NCI-H82 (cell line): ENCODE data around the gene CLIP1.
A peak's percentile ranks its signal among the peaks of the same experiment; 100 is the strongest.
"Not testable (repeated sequence)": the region's sequence is repeated elsewhere in the genome, so short reads cannot be mapped to it uniquely, and the experiment has no call there.

ENCODE experiments used
- DNase-seq: peaks from one replicate; lab custom pipeline; 2025; lab: John Stamatoyannopoulos, UW

Gene CLIP1

DNA sequence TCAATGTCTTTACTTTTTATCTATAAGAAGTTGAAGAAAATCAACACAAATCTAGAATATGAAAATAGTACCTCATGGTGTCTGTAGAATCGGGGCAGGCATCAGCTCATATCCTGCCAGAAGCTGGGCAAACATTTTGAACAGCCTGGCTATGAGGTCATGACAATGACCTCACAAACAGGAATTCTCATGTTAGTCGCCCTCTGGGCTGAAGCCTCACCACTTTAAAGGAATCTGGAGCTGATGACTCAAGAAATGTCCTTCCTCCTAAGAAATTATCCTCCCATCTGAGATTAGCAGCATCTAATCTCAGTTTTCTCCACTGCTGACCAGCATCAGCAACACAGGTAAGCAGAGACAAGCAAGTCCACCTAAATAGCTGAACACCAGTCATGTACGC is 27.1 kb downstream of the CLIP1 start:
- DNase-seq, result no peak

DNA sequence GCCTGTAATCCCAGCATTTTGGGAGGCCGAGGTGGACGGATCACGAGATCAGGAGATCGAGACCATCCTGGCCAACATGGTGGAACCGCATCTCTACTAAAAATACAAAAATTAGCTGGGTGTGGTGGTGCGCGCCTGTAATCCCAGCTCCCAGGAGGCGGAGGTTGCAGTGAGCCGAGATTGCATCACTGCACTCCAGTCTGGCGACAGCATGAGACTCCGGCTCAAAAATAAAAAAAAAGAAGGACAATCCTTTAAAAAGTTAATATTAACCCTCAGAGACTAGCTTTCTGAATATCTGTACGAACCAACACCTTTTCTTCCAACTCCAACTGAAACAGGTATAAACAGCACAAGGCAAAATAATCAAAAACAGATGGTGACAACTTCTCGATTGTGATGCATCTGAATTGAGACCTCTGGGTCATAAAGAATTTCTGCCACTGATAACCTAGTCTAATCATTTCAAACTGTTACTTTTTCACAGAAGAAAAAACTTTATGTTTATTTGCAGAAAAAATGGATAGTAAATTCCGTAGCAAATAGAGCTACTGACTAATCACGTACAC is 27.8 kb downstream of the CLIP1 start:
- no peak for DNase-seq

DNA sequence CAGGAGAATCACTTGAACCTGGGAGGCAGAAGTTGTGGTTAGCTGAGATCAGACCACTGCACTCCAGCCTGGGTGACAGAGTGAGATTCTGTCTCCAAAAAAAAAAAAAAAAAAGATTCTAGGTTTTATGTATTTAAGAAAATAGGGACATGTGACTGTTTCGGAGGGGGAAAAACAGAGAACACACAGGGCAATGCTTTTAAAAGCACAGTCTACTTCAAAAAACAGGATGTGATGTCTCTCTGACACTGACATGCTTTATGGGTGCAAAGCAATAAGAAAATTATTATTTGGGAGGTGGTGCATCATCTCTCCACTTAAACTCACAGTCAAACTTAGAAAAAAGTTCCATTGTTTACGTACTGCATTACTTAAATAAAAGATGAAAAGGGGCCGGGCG is 28.7 kb downstream of the CLIP1 start:
- DNase-seq, result no peak

DNA sequence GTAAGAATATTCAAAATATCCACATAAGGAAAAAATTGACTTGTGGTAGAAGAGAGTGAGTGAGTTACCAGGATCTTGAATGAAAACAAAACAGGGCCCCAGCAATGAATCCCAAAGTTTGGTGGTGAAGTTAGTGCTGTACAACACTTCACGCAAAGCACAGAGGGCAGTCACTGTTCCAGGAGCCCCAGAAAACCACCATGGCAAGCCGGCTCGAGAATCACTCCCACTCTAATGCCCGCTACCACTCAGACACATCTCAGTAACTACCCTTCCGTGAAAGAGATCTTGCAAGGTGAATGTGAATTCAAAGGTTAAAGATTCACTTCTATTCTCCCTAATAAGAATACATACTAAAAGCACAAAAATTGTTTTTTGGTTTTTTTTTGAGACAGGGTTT is 30.1 kb downstream of the CLIP1 start:
- no peak for DNase-seq

DNA sequence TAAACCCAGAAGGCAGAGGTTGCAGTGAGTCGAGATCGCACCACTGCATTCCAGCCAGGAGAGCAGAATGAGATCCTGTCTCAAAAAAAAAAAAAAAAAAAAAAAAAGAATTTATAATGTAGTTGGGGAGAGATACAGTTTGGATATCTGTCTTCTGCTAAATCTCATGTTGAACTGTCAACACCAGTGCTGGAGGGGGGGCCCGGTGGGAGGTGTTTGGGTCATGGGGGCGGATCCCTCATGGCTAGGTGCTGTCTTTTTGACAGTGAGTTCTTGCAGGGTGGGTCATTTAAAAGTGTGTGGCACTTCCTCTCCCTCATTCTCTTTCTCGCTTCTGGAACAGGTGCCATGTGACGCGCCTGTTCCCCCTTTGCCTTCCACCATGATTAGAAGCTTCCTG is 32.8 kb downstream of the CLIP1 start:
- DNase-seq, result no peak

DNA sequence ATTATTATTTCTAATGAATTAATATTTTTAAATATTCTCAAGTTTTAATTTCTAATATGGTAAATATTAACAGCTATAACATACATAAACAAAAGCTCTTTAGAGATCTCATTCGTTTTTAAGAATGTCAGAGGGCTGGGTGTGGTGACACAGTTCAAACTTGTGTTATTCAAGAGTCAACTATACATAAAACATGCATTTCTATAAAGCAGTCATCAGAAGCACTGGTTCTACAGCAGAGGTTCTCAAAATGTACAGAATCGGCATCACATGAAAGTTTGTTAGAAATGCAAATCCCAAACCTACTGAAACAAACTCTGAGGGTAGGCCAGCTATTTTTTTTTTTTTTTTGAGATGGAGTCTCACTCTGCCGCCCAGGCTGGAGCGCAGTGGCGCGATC is 34.6 kb downstream of the CLIP1 start:
- no peak for DNase-seq

DNA sequence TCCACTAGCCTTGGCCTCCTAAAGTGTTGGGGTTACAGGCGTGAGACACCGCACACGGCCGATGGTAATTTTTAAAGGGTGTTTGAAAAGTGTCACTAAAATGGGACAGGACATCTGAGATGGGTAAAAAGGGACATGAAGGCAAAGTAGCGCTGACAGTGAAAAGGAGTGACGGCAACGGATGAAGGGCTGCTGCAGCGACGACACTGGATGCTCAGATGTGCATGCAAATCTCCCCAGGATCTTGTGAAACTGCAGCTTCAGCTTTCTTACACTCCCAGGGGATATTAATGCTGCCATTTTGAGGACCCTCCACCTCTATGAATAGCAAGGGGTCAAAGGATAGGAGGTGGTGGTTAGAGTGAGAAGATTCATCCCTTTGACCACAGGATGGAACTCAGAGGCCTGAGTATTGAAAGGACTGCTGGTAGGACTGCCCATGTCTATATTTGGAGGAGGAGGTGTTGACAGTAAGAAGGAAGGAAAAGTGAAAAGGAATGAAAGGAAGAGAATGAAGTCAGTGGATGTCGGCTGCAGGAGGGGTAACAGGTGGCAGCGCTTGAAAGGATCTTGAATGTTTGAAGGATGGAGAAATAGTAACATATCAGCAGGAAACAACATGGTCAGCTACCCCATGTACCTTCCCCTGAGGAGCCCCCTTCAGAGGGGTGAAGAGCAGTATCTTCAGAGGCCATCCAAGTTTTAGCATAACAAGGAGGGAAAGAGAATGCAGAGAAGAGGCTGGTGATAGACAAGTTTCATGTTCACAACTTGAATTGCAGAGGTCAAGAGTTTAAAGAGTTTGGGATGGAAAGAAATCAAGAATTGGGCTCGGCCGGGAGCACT is 37.1 kb downstream of the CLIP1 start:
- DNase-seq, result no peak

DNA sequence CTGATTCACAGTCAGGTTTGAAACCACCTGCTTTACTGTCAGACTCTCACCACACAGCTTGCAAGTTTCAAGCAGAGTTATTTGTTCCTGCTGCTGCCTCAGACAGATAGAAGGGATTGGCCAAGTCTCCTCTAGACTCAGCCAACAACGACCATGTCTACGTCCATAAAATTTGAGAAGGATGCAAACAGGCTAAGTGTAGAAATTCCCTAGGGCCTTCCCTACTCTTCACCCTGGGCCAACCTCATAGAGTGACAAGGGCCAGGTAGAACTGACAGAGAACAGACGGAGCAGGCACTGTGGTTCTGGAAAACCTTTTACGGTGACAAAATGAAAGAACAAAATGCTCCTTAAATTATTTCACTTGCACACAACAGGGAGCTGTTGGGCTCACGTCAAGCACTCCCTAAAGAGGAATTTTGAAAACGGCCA is 39.5 kb downstream of the CLIP1 start:
- DNase-seq, result no peak

DNA sequence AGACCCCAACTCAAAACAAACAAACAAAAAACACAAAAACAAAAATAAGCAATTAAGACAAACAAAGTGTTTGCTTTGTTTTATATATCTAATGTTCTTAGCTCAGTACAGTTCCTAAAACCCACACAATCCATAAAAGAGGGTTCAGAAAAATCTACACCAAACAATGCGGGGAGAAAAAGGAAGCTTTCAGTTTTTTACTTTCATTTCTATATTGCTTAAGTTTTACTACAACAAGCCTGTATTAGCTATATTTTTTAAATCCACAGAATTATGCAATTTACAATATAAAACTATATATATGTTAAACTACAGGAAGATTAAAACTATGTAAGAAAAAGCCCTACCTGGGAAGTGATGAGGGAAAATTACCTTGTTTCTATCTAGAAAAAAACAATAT is 41.4 kb downstream of the CLIP1 start:
- DNase-seq, result no peak

DNA sequence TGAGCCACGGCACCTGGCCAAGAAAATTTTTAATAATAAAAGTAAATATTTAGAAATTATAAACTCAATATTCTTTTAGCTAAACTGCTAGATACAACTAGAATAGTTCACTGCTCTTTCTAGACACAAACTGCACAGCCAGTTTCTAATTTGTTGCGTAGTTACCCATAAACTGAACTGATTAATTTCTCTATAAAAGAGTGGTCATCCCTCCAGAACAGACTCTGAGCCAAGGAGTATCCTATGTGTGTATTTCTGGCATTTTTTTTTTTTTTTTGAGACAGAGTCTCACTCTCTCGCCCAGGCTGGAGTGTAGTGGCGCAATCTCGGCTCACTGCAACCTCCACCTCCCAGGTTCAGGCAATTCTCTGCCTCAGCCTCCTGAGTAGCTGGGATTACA is 45.7 kb downstream of the CLIP1 start:
- DNase-seq, result not testable (repeated sequence)

DNA sequence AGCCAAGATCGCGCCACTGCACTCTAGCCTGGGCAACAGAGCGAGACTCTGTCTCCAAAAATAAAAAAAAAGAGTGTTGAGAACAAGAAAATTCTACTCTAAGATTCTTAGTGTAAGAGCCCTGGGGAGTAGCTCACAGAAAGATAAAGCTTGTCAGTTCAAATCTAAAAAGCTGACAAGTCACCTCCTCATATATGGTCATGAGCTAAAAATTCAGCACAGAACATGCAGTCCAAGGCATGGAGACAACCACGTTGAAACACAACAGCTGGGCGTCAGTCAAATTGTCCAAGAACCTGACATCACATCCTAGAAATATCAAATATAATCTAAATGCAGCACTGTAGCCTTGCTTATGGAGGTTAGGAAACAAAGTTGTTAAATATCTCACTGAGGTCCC is 47.8 kb downstream of the CLIP1 start:
- DNase-seq, result no peak

DNA sequence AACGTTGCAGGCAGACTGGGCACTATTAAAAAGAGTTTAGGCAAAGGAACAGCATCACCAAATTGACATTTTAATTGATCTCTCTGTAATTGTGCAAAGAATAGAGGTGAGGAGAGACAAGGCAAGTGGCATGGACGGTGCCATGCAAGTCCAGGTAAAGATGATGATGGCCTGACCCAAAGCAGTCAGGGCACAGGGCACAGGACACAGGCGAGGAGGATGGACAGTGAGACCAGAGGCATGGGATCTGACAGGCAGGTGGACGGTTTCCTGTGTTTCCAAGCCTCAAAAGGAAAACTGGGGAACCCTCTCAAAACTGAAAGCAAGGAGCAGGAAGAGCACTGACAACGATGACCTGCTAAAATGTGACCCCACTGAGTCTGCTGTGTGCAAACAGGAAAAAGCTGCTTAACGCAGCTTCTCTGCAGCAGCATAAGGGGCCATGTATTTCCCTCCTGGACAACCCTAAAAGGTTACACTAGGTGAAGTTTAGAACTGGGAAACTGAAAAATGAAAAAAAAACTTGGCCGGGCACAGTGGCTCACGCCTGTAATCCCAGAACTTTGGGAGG is 50.9 kb downstream of the CLIP1 start:
- no peak for DNase-seq

DNA sequence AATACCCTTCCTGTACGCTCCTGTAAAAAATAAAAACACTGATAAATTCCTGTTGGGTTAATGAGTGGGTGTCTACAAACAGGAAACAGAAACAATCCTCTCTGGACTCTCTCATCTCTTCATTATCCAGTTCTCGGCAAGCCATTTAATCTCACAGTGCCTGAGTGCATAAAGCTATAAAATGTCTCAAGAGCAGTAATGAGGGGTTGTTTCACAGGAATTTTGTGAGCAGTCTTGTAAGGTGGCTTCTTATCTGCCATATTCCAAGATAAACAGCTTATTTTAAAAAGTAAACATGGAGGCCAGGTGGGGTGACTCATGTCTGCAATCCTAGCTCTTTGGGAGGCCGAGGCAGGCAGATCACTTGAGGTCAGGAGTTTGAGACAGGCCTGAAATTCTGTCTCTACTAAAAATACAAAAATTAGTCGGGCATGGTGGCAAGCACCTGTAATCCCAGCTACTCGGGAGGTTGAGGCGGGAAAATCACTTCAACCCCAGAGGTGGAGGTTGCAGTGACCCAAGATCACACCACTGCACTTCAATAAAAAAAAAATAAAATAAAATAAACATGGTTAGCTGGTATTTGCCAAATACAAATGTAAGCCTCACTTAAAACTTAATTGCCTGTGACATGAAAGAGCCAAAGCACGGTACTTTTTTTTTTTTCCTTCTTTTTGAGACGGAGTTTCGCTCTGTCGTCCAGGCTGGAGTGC is 54.0 kb downstream of the CLIP1 start:
- DNase-seq, result no peak

DNA sequence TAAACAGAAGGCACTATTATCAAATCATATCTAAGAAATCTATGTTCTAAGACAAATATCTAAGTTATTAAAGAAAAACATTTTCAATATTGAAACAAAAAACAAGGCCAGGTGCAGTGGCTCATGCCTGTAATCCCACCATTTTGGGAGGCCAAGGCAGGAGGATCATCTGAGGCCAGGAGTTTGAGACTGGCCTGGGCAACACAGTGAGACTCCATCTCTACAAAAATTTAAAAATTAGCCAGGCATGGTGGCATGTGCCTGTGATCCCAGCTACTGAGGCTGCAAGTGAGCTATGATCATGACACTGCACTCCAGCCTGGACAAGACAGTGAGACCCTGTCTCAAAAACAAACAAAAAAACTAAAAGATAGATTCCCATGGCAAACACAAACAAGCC is 54.8 kb downstream of the CLIP1 start:
- DNase-seq, result not testable (repeated sequence)

DNA sequence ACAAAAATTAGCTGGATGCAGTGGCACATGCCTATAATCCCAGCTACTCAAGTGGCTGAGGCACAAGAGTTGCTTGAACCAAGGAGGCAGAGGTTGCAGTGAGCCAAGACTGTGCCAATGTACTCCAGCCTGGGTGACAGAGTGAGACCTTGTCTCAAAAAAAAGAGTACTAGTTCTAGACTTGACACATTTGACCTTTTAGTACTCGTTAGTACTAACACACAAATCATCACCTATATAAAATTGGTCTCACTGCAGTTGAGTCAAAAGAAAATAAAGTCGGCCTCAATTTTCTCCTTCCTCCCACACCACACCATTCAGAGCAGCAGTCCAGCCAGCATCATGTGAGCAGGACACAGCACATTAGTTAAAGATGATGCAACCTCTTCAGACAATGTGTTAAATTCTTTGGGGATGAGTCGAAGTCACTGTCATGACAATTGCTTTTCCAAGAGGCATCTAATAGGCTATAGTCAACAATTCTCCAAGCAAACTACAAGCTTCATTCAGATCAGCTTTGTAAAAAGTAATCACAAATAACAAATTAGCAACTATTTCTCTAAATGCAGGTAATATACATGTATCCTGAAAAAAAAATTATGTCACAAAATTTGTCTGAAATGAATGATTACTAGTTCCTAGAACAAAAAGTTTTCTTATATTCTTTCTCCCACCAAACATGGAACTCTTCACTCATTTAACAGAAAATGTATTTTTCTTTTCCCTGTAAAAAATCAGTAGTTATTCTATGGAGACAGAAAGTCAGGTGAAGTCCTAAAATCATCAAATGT is 55.6 kb downstream of the CLIP1 start:
- no peak for DNase-seq

DNA sequence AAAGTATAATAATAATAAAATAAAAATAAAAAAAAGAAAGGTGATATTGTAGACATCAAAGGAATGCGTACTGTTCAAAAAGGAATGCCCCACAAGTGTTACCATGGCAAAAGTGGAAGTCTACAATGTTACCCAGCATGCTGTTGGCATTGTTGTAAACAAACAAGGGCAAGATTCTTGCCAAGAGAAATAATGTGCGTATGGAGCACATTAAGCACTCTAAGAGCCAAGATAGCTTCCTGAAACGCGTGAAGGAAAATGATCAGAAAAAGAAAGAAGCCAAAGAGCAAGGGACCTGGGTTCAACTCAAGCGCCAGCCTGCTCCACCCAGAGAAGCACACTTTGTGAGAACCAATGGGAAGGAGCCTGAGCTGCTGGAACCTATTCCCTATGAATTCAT is 57.2 kb downstream of the CLIP1 start:
- DNase-seq, result not testable (repeated sequence)

DNA sequence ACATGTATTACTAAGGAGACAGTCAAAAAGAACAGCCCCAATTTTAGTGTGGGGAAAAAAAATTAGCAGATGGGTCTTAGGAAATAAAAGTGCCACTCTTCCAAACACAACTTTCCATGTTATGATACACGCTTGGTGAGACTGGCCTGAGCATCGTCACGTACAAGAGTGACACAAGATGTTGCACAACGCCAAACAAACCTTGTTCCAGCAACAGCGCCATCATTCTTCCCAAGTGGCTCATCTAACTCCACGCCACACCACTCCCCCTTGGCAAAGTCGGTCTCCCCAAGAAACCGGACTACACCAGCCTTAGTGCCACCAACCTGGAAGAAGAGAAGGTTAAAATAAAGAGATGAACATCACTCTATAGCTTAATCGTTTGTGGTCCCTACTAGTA is 58.7 kb downstream of the CLIP1 start:
- no peak for DNase-seq

DNA sequence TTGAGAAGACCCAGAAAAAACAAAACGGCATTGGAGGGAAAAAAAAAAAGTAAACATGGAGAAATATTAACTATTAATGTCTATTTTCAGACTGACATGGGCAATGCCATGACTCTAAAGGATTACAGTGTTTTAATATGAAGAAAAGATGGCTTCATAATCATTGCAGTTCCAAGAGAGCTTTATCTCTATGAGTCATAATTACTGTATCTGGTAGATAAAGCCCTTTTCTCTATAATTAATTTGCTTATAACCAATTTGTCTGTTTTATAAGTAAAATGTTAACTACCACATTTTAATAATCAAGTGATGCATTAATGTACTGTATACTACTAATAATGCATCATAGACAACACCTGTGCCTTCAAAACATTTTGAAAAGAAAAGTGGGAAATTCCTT is 59.7 kb downstream of the CLIP1 start:
- no peak for DNase-seq

DNA sequence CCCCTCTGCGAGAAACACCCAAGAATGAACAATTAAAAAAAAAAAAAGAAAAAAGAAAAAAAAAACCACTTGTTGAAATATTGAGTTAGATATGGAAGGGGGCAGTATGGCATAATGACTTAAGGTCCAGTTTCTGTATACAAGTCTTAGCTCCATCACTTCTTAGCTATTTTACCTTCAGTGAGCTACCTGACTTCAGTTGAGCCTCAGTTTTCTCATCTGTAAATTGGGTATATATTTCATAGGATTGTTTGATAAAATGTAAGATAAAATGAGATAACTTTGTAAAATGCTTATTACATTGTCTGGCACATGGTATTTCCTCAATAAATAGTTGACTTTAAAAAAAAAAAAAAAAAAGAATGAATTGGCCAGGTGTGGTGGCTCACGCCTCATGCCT is 64.1 kb downstream of the CLIP1 start:
- DNase-seq, result not testable (repeated sequence)

DNA sequence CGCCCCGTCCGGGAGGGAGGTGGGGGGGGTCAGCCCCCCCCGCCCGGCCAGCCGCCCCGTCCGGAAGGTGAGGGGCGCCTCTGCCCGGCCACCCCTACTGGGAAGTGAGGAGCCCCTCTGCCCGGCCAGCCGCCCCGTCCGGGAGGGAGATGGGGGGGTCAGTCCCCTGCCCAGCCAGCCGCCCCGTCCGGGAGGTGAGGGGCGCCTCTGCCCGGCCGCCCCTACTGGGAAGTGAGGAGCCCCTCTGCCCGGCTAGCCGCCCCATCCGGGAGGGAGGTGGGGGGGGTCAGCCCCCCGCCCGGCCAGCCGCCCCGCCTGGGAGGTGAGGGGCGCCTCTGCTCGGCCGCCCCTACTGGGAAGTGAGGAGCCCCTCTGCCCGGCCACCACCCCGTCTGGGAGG is 64.9 kb downstream of the CLIP1 start:
- DNase-seq, result not testable (repeated sequence)

DNA sequence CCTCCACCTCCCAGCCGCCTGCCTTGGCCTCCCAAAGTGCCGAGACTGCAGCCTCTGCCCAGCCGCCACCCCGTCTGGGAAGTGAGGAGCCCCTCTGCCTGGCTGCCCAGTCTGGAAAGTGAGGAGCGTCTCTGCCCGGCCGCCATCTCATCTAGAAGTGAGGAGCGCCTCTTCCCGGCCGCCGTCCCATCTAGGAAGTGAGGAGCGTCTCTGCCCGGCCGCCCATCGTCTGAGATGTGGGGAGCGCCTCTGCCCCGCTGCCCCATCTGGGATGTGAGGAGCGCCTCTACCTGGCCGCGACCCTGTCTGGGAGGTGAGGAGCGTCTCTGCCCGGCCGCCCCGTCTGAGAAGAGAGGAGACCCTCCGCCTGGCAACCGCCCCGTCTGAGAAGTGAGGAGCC is 65.5 kb downstream of the CLIP1 start:
- not testable (repeated sequence) for DNase-seq

DNA sequence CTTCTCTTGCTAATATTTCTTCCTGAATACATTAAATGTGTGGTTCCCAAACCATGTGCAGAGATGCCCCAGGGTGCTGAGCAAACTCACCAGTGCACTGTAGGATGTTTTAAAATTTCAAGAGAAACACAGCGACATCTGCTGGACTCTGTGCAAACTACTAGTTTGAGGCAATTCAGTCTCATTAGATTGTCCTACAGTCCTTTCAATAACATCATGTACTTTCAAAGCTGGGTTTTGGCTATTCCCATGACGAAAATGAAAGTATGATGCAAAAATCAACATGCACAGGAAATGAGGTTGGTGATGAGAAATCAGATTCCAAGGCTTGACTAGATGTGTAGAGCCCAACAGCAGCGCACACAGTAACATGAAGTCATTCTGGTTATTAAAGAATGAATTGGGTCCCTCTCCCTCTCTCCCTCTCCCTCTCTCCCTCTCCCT is 66.3 kb downstream of the CLIP1 start:
- peak; percentile 82 for DNase-seq
